SK-N-MC (cell line): ENCODE data around the gene TRPC4AP.
"Not testable (repeated sequence)": the region's sequence is repeated elsewhere in the genome, so short reads cannot be mapped to it uniquely, and the experiment has no call there.

Experiments
- DNase-seq: peaks from one replicate; pipeline ENCODE4 v3.0.0-alpha.2; 2011; ENCODE audit warnings: low read depth, low spot score
- H3K27ac ChIP-seq: fragments of 200-600 bp; sonication (generic); 2 replicates; pipeline ENCODE4 v1.5.1; 2016; ENCODE audit warnings: mixed run types
- H3K36me3 ChIP-seq: fragments of 200-600 bp; sonication (generic); 2 replicates; pipeline ENCODE4 v1.6.1; 2017; ENCODE audit warnings: antibody characterized with exemption, low read length, mixed read lengths; ENCODE audit not compliant: insufficient read depth
- H3K4me3 ChIP-seq: fragments of 200-600 bp; sonication (generic); 2 replicates; pipeline ENCODE4 v1.5.1; 2016
- H3K9ac ChIP-seq: fragments of 200-600 bp; sonication (generic); 2 replicates; pipeline ENCODE4 v1.8.0; 2017; ENCODE audit warnings: mixed run types, mixed read lengths; ENCODE audit not compliant: insufficient read length
- H3K9me3 ChIP-seq: fragments of 200-600 bp; sonication (generic); 2 replicates; pipeline ENCODE4 v1.6.1; 2017; ENCODE audit warnings: low read depth, mild to moderate bottlenecking, antibody characterized with exemption, low read length, moderate library complexity, mixed read lengths
- EZH2 ChIP-seq: fragments of 200-600 bp; sonication (generic); IDR thresholded peaks from one replicate; pipeline ENCODE4 v1.6.1; 2017; ENCODE audit warnings: antibody characterized with exemption
- FOXP2 ChIP-seq: optimal IDR thresholded peaks from 2 replicates; pipeline ENCODE3; 2011; ENCODE audit warnings: mild to moderate bottlenecking, moderate library complexity; ENCODE audit not compliant: insufficient read depth; ENCODE audit errors: extremely low read length, control extremely low read depth
- POLR2AphosphoS5 ChIP-seq: IDR thresholded peaks from 2 replicates; pipeline ENCODE4 v1.6.1; 2012; ENCODE audit warnings: mild to moderate bottlenecking, low read depth, low read length, borderline replicate concordance

TRPC4AP gene

DNA sequence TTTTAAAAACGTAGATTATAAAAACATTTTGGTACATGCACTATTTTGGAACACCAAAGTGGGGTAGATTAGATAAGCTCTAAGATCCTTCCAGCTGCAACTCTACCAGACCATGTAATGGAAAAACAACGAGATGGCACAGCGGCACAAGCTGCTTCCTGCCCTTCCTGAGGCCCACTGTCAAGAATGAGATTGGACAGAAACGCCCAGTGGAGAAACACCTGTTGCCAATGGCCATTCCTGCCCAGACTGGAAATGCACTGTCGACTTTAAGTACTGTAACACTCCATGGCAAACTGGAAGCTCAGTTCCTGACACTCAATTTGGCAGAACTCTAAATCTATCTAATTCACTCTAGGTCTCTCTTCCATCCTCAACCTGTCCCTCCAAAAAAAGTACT lies 33.1 kb upstream of the TRPC4AP start:
- Histone ChIP-seq H3K27ac (no peak overlapping the region), H3K4me3 (no peak overlapping the region), H3K36me3 (peaks cover 6% of the 10 kb centered on the region; the same call in 1 of the 2 replicates), H3K9me3 (no peaks in the 10 kb centered on the region), H3K9ac (no peak overlapping the region)
- TF ChIP-seq EZH2 (no peak), POLR2AphosphoS5 (no peak), FOXP2 (no peak)
- no peak for DNase-seq

DNA sequence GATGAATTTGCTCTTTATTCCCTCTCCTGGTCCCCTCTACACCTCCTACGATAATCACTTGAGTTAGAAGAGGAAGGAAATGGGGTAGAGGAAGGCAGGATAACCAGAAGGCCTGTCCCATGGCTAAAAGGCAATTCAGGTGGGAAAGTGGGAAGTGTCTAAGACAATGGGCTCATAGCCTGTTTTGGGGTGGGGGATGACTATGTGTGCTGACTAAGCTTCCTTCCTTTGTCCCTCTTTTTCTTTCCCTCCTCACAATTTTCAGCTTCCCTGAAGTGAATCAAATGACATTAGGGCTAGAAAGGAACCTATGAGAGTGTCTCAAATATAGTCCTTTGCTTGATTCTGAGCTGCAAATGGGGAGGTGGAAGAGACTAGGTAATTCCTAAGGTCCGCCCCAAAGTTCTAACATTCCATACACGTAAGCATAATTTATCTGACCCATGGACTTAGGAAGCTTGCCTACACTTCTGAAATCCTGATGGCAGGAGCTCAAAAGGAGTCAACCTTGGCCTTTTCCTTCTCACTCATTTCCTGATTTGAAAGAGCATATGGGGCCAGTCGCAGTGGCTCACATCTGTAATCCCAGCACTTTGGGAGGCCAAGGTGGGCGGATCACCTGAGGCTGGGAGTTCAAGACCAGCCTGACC lies 30.3 kb upstream of the TRPC4AP start:
- no peak for TF ChIP-seq FOXP2
- TF ChIP-seq POLR2AphosphoS5 = no peak
- TF ChIP-seq EZH2 = no peak
- Histone ChIP-seq H3K36me3 (peaks cover 6% of the 10 kb centered on the region; the same call in 1 of the 2 replicates), H3K4me3 (no peak overlapping the region), H3K9me3 (no peaks in the 10 kb centered on the region), H3K27ac (no peak overlapping the region), H3K9ac (no peak overlapping the region)
- no peak for DNase-seq

DNA sequence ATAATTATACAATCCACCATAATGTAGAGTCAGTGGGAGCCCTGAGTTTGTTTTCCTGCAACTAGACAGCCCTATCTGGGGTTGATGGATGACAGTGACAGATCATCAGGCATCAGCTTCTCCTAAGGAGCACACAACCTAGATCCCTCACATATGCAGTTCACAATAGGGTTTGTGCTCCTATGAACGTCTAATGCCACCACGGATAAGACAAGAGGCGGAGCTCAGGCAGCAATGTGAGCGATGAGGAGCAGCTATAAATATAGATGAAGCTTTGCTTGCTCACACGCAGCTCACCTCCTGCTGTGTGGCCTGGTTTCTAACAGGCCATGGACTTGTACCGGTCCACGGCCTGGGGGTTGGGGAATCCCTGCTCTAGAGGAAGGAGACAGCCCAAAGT lies 28.6 kb upstream of the TRPC4AP start:
- Histone ChIP-seq H3K27ac (no peak overlapping the region), H3K4me3 (no peak overlapping the region), H3K9me3 (no peaks in the 10 kb centered on the region), H3K9ac (no peak overlapping the region), H3K36me3 (peaks cover 6% of the 10 kb centered on the region; the same call in 1 of the 2 replicates)
- no peak for DNase-seq
- TF ChIP-seq FOXP2 (no peak), POLR2AphosphoS5 (no peak), EZH2 (no peak)

DNA sequence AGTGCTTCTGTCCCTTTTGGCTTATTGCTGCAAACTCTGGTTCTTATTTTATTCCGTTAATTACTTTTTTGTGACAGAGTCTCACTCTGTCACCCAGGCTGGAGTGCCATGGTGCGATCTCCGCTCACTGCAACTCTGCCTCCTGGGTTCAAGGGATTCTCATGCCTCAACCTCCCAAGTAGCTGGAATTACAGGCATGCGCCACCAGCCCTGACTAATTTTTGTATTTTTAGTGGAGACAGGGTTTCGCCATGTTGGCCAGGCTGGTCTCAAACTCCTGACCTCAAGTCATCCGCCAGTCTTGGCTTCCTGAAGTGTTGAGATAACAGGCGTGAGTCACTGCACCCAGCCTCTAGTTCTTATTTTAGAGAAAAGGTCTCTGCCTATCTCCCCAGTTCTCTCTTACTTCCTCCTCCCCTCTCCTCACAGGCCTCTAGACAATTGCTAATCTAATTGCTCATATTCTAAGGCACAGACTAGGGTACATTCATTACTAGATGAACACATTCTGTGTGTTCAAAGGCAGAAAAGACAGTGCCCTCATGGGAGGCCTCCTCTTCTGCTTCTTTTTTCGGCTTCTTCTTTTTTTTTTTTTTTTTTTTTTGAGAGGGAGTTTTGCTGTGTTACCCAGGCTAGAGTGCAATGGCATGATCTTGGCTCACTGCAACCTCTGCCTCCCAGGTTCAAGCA lies 27.6 kb upstream of the TRPC4AP start:
- peaks cover 10% of the 10 kb centered on the region; the same call in 1 of the 2 replicates for H3K36me3 ChIP-seq
- DNase-seq = no peak

DNA sequence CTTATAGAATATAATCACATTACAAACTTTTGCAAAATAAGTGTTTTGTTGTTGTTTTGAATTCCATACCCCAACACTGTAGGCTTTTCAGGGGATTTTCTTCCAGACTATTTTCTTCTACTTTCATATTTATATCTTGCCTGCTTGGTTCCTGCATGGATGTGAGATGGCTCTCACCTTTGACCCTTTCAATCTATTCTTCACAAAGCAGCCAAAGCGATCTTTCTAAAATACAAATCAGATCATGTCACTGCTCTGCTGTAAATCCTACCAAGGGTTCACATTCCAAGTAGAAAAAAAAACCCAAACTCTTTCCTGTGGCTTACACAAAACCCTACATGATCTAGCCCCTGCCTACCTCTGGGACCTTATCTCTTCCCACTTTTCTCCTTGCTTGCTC lies 25.0 kb upstream of the TRPC4AP start:
- Histone ChIP-seq H3K9me3 (no peaks in the 10 kb centered on the region), H3K4me3 (no peak overlapping the region), H3K27ac (no peak overlapping the region), H3K36me3 (peaks cover 4% of the 10 kb centered on the region; the same call in 1 of the 2 replicates), H3K9ac (no peak overlapping the region)
- TF ChIP-seq EZH2 (no peak), FOXP2 (no peak), POLR2AphosphoS5 (no peak)
- DNase-seq = no peak

More for the DNA sequence above, 27.6 kb upstream of the TRPC4AP start:
- H3K9me3 ChIP-seq = no peaks in the 10 kb centered on the region
- no peak overlapping the region for H3K9ac ChIP-seq
- H3K27ac ChIP-seq = no peak overlapping the region
- H3K4me3 ChIP-seq = no peak overlapping the region
- no peak for TF ChIP-seq EZH2
- TF ChIP-seq FOXP2 = no peak
- no peak for TF ChIP-seq POLR2AphosphoS5

DNA sequence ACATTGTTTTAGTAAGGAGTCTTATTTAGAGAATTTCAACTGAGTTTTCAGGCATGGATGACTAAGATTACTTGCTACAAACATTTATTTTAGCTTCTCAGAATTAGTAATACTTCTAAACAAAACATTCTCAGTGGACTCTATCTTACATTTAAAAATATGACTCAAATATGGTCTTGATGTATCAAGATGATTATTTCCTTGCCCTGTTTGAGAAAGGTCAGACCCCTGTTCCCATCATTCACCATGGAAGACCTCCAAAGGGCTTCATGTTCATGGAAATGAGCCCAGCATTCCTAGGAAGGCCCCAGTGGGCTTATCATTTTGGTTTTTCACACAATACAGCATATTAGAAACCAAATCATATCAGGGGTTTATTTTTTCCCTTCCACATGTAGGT lies 24.6 kb upstream of the TRPC4AP start:
- Histone ChIP-seq H3K9me3 (no peaks in the 10 kb centered on the region), H3K27ac (no peak overlapping the region), H3K4me3 (no peak overlapping the region), H3K9ac (no peak overlapping the region), H3K36me3 (peaks cover 4% of the 10 kb centered on the region; the same call in 1 of the 2 replicates)
- TF ChIP-seq POLR2AphosphoS5 = no peak
- no peak for TF ChIP-seq FOXP2
- no peak for TF ChIP-seq EZH2
- no peak for DNase-seq

DNA sequence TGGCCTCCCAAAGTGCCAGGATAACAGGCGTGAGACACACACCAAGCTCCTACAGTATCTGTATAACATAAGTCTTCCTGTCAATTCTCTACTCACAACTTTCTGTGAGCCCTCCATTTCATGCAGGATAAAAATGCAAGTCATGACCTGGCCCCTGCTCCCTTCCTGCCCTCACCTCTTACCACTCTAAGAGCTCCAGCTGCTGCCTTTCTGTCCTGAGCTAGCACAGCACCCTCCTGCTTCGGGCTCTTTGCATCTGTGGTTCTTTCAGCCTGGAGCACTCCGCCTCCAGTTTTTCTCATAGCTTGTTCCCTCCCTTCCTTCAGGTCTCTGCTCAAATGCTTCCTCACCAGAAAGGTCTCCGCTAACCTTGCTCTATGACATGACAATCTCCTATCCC lies 23.7 kb upstream of the TRPC4AP start:
- TF ChIP-seq POLR2AphosphoS5 (no peak), FOXP2 (no peak), EZH2 (no peak)
- DNase-seq = no peak
- Histone ChIP-seq H3K9me3 (no peaks in the 10 kb centered on the region), H3K27ac (no peak overlapping the region), H3K4me3 (no peak overlapping the region), H3K36me3 (peaks cover 4% of the 10 kb centered on the region; the same call in 1 of the 2 replicates), H3K9ac (no peak overlapping the region)

DNA sequence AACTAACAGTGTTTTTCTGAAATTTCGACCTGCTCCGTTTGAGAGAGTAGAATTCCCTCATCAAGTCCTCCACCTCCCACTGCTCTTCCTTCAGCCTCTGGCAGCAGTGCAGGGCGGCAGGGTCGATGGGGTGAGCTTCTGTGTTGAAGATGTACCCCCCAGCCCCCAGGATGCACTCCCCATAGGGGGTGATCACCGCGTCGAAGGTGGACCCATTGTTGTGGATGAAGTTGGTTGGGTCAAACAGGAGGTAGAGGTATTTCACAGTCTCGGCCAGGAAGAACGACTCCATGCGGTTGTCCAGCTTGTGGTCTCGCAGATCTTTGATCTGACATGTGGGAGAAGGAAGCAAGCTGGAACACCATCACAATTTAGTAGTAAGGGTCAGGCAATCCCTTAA lies 23.0 kb upstream of the TRPC4AP start:
- no peak for DNase-seq
- Histone ChIP-seq H3K27ac (no peak overlapping the region), H3K36me3 (peaks cover 4% of the 10 kb centered on the region; the same call in 1 of the 2 replicates), H3K4me3 (no peak overlapping the region), H3K9ac (no peak overlapping the region), H3K9me3 (no peaks in the 10 kb centered on the region)
- TF ChIP-seq FOXP2 (no peak), EZH2 (no peak), POLR2AphosphoS5 (no peak)

DNA sequence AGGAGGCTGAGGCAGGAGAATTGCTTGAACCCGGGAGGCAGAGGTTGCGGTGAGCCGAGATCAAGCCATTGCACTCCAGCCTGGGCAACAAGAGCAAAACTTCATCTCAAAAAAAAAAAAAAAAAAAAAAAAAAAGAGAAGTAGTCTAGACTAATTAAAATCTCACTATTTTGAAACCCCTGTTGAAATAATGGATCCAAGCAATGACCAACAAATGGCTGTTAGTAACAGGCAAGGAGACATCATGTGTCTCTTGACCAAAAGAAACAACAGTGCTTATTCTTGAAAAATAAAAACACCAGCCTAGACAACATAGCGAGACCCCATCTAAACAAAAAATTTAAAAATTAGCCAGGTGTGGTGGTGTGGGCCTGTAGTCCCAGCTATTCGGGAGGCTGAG lies 19.7 kb upstream of the TRPC4AP start:
- H3K4me3 ChIP-seq, DNase-seq, H3K9me3 ChIP-seq, H3K27ac ChIP-seq, H3K9ac ChIP-seq, H3K36me3 ChIP-seq: not testable (repeated sequence)
